Suprapubic skin (tissue), 4 donors: ENCODE results near the gene DIAPH2.

Experiments used
- CTCF ChIP-seq, 2 donors: fragments of 200-600 bp in 1 of 2; fragments of 450-650 bp in 1 of 2; sonication (generic) in 1 of 2; IDR thresholded peaks; one replicate each; pipeline ENCODE4 v1.5.1; 2016 to 2019; ENCODE audit warnings: antibody characterized with exemption in 2 of 2, mild to moderate bottlenecking in 1 of 2, moderate library complexity in 1 of 2
- EP300 ChIP-seq: sonication (generic); formaldehyde crosslinking; IDR thresholded peaks from one replicate; pipeline ENCODE4 v1.6.1; 2017; ENCODE audit warnings: antibody characterized with exemption
- POLR2A ChIP-seq, 2 donors: fragments of 450-650 bp; IDR thresholded peaks; one replicate each; pipeline ENCODE4 v1.6.1; 2017; ENCODE audit warnings: antibody characterized with exemption in 2 of 2, mild to moderate bottlenecking in 2 of 2, moderate library complexity in 2 of 2
- POLR2AphosphoS5 ChIP-seq, 3 donors: sonication (generic); formaldehyde crosslinking; IDR thresholded peaks; one replicate each; pipeline ENCODE4 v1.6.1; 2017; ENCODE audit warnings: antibody characterized with exemption in 3 of 3

GRCh38 chrX:96909291-96909690 lies 224.6 kb downstream of the DIAPH2 start:
- TF ChIP-seq EP300 (no peak), CTCF (IDR thresholded peaks at IDR 0.05) (no peak), POLR2AphosphoS5 (IDR thresholded peaks at IDR 0.05) (no peak), POLR2A (IDR thresholded peaks at IDR 0.05) (no peak)
